Measurements from ENCODE around the gene CLDND2.

CLDND2 gene

GRCh38 chr19:51317968-51318367 lies 50.8 kb downstream of the CLDND2 start:
- no peak for FAIRE-seq
- TF ChIP-seq SPI1 (IDR thresholded peaks at IDR 0.05; ENCODE audit: low read depth, low read length): no peak
- no peak for TF ChIP-seq POLR2AphosphoS5 (IDR thresholded peaks at IDR 0.05; ENCODE audit: low read depth, low read length)
- TF ChIP-seq POLR2A (IDR thresholded peaks at IDR 0.05; ENCODE audit: low read depth, low read length): no peak
- no peak for TF ChIP-seq PAX5 (IDR thresholded peaks at IDR 0.05; ENCODE audit: insufficient read depth, low read length, severe bottlenecking)
- TF ChIP-seq POU2F2 (IDR thresholded peaks at IDR 0.05; ENCODE audit: low read depth, low read length): no peak
- TF ChIP-seq TAF1 (IDR thresholded peaks at IDR 0.05; ENCODE audit: low read depth, low read length): no peak
- no peak for DNase-seq (ENCODE audit: insufficient read length, low spot score)

GRCh38 chr19:51317376-51317775 lies 51.4 kb downstream of the CLDND2 start:
- FAIRE-seq (no peak), DNase-seq (ENCODE audit: insufficient read length, low spot score) (no peak)
- no peak for TF ChIP-seq TAF1 (IDR thresholded peaks at IDR 0.05; ENCODE audit: low read depth, low read length)
- TF ChIP-seq PAX5 (IDR thresholded peaks at IDR 0.05; ENCODE audit: insufficient read depth, low read length, severe bottlenecking): no peak
- TF ChIP-seq POU2F2 (IDR thresholded peaks at IDR 0.05; ENCODE audit: low read depth, low read length): no peak
- no peak for TF ChIP-seq POLR2AphosphoS5 (IDR thresholded peaks at IDR 0.05; ENCODE audit: low read depth, low read length)
